HG02763 (cell line): Measurements from ENCODE around the gene PKP2.

Experiments
- ATAC-seq: cut with Tn5 transposase; IDR thresholded peaks from one replicate; pipeline ENCODE4 v1.9.1; 2021; ENCODE audit warnings: mild to moderate bottlenecking, moderate library complexity; ENCODE audit not compliant: unreplicated experiment

Gene PKP2

GRCh38 chr12:32896432-32897280 lies at the start of gene PKP2:
Gene PKP2, minus strand, starts transcription at chr12:32896777. Its CDS starts 46 bp downstream, at chr12:32896731.
- peak; percentile 69 for ATAC-seq

GRCh38 chr12:32944195-32944594 lies 47.6 kb upstream of the PKP2 start:
- ATAC-seq: no peak

- ATAC-seq: no peak
Observed at GRCh38 chr12:32939801-32940200, 43.2 kb upstream of the PKP2 start.

GRCh38 chr12:32926963-32927362 lies 30.4 kb upstream of the PKP2 start:
- ATAC-seq: no peak

- no peak for ATAC-seq
Observed at GRCh38 chr12:32926356-32926755, 29.8 kb upstream of the PKP2 start.

GRCh38 chr12:32922546-32923297 lies 26.1 kb upstream of the PKP2 start:
- ATAC-seq: no peak

- ATAC-seq: no peak
Observed at GRCh38 chr12:32921397-32921796, 24.8 kb upstream of the PKP2 start.

GRCh38 chr12:32920506-32921085 lies 24.0 kb upstream of the PKP2 start:
- ATAC-seq: no peak

- ATAC-seq: no peak
Observed at GRCh38 chr12:32918890-32919801, 22.6 kb upstream of the PKP2 start.

- ATAC-seq: no peak
Observed at GRCh38 chr12:32917094-32917611, 20.6 kb upstream of the PKP2 start.

GRCh38 chr12:32907898-32908476 lies 11.4 kb upstream of the PKP2 start:
- ATAC-seq: no peak

GRCh38 chr12:32907166-32907565 lies 10.6 kb upstream of the PKP2 start:
- ATAC-seq: no peak

GRCh38 chr12:32906399-32907165 lies 10.0 kb upstream of the PKP2 start:
- peak; percentile 99 for ATAC-seq

- ATAC-seq: no peak
Observed at GRCh38 chr12:32903763-32904162, 7.2 kb upstream of the PKP2 start.

GRCh38 chr12:32903318-32903717 lies 6.7 kb upstream of the PKP2 start:
- ATAC-seq: no peak

- no peak for ATAC-seq
Observed at GRCh38 chr12:32902287-32902997, 5.9 kb upstream of the PKP2 start.

- no peak for ATAC-seq
Observed at GRCh38 chr12:32901553-32901952, 5.0 kb upstream of the PKP2 start.

- ATAC-seq: no peak
Observed at GRCh38 chr12:32897687-32898573, 1.4 kb upstream of the PKP2 start.
